Activated CD8-positive, alpha-beta memory T cell treated with anti-CD3 and anti-CD28 coated beads, Interleukin-2, amount 50 U/mL, for 1 hour (primary cell): ENCODE measurements around the gene OSBPL6.
"Not testable (repeated sequence)": the region's sequence is repeated elsewhere in the genome, so short reads cannot be mapped to it uniquely, and the experiment has no call there.

Experiments
- DNase-seq: peaks from one replicate; pipeline ENCODE4 v3.0.0-alpha.2; 2020; ENCODE audit errors: extremely low read depth

Gene OSBPL6

DNA sequence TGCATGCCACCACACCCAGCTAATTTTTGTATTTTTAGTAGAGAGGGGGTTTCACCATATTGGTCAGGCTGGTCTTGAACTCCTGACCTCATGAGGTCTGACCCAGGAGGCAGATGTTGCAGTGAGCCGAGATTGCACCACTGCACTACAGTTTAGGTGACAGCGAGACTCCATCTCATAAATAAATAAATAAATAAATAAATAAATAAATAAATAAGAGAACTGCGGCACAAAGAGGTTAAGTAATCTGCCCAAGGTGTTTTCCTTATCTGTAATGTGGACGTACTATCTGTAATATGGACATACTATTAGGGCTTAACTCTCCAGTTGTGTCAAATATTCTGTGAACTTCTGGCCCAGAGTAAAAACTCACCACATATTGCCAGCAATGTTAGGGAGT is 4.1 kb downstream of the OSBPL6 start:
- not testable (repeated sequence) for DNase-seq

- DNase-seq = no peak
These were observed 5.0 kb downstream of the OSBPL6 start for GRCh38 chr2:178199334-178199733.

- no peak for DNase-seq
These were observed 6.0 kb downstream of the OSBPL6 start for GRCh38 chr2:178200331-178200730.

GRCh38 chr2:178202927-178203326 is 8.6 kb downstream of the OSBPL6 start:
- DNase-seq = no peak

DNA sequence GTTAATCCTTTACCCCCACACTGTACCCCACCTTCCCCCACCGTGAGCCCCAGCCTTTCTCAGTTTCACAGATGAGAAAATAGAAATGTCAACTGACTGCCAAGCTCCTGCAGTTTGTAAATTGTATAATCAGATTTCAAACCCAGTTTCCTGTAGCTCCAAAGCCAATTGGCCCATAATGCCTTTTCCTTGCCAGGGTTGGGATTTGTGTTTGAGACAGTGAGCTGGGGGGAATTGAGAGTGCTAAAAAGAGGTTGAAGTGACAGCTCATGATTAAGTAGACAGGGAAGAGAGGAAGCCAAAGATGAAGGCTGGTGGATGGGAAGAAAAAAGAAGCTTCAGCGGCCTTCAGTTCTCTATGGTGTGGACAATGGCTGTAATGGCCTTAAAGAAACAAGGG is 10.7 kb downstream of the OSBPL6 start:
- no peak for DNase-seq

GRCh38 chr2:178205853-178206521 is 11.7 kb downstream of the OSBPL6 start:
- no peak for DNase-seq

- no peak for DNase-seq
These were observed 14.0 kb downstream of the OSBPL6 start for GRCh38 chr2:178208336-178208735.

DNA sequence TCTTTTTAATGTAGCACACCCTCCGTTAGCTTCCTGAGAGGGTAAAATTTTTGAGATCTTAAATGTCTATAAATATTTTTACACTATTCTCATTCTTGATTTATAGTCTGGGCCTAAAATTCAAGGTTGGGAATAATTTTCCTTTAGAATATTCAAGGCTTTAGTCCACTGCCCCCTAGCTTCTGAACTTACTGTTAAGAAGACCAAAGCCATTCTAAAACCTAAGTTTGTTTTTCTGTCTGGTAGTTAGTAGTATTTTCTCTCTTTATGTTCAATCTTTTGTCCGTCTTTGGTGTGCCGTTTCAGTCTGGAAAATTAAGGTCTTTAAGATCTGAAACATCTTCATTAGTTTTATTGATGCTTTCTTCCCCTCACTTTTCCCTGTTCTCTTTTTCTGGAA is 14.5 kb downstream of the OSBPL6 start:
- DNase-seq = no peak

DNA sequence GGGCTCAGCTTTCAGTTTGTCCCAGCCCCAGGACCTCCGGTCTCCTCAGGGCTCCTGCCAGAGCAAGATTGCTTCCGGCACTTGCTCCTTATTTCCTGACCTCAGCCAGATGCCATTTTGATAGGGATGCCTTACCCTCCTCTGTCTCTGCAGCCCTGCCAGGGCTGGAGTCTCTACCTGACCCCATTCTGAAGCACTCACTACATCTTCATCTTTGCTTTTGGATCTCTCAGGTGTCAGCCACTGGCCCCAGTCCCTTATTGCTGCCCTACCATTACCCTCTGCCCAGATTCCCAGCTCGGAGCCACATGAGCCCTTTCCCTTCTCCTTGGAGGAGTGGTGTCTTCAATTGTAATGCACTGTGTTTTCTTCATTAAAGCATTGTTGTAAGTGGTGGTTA is 17.1 kb downstream of the OSBPL6 start:
- DNase-seq = no peak

- DNase-seq = no peak
These were observed 17.6 kb downstream of the OSBPL6 start for GRCh38 chr2:178211943-178212342.

DNA sequence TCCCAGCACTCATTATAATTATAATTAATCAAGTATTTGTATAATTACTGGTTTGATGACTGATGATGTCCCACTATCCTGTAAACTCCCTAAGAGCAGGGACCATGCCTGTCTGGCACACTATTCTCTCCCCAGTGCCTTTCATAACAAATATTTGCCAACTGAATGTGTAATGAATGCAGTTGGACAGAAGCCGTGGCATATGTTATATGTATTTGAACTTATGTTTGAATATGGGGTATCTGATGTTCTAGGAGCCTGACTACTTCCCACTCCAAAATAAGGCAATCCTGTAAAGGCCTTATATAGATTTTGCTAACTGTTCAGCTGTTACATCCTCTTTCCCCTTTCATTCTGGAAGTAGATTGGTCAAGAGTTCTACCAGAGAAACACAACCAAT is 19.7 kb downstream of the OSBPL6 start:
- DNase-seq = no peak

GRCh38 chr2:178219247-178219646 is 24.9 kb downstream of the OSBPL6 start:
- DNase-seq = no peak

- DNase-seq = no peak
These were observed 26.5 kb downstream of the OSBPL6 start for GRCh38 chr2:178220814-178221213.

- DNase-seq = no peak
These were observed 27.2 kb downstream of the OSBPL6 start for GRCh38 chr2:178221556-178221955.

DNA sequence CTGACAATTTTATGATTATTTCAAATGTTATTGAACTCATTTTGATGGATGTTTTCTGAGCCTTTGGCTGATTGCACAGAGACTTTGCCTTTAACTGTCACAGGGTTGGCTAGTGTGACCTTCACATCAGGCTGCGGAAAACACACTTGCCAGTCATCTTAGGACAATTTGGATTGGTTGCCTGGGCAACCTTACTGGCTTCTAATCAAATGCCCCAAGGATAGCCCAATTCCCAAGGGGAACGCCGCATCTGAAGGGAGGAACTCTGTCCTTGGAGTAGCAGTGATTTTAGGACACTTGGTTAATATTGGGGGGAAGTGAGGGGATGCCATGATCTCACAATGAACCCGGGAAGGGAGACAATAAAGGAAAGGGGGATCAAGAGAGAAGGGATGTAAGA is 29.5 kb downstream of the OSBPL6 start:
- no peak for DNase-seq

GRCh38 chr2:178225006-178225805 is 30.9 kb downstream of the OSBPL6 start:
- no peak for DNase-seq

DNA sequence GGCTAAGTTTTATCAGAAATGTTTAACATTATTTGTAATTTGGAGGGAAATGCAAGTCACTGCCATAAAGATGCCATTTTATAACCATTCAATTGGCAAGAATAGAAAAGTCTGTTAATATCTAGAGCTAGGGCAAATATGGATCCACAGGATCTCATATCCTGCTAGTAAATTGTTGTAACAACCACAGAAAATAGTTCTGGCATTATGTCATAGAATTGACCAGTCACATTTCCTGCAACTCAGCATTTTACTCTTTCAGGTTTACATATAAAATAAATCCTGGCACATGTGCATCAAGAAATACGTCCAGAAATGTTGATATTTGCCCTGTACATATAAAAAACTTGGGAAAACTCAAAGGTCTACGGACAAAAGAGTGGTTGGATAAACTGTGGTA is 32.9 kb downstream of the OSBPL6 start:
- DNase-seq = no peak

GRCh38 chr2:178229927-178230326 is 35.6 kb downstream of the OSBPL6 start:
- no peak for DNase-seq

DNA sequence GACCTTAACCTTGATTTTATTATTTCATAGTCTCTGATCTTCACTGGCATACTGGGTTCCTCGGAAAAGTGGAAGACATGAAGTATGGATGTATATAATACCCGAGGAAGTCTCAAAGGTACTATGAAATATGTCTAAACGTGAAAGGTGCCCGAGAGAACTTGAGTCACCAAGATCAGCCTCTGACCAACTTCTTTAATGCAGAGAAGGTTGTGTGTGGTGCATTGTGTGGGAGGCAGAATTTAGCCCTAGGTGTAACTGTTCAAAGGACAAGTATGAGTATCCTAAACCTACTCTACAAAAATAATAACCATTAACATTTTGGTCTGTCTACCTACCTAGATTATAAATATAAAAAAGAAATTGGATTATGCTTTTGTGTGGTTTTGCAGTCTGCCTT is 36.1 kb downstream of the OSBPL6 start:
- DNase-seq = no peak

- no peak for DNase-seq
These were observed 39.1 kb downstream of the OSBPL6 start for GRCh38 chr2:178233428-178233827.

- no peak for DNase-seq
These were observed 40.3 kb downstream of the OSBPL6 start for GRCh38 chr2:178234648-178235047.

DNA sequence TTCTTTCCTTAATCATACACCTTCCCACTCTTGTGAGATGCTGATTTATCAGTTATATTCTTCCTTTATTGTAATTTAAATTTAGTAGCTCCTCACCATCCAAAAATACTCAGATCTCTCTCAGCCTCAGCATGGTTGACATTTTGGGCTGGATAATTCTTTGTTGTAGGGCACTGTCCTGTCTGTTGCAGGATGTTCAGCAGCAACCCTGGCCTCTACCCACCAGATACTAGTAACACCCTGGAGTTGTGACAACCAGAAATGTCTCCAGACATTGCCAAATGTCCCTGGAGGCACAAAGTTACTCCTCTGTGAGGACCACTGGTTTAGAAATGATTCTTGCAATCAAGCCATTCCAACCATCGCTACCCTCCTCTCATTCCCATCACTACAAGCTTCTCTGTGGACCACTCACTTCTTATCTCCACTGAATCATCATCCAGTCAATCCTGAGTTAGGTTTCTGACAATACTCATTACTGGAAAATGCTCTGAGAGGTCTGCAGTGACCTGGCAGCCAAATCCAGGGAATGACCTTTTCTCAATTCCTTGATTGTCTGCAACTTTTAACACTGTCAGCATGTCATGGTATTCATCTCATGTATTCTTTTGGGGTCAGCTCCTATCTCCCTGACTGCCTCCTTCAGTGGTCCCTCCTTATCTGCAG is 43.3 kb downstream of the OSBPL6 start:
- DNase-seq = no peak

DNA sequence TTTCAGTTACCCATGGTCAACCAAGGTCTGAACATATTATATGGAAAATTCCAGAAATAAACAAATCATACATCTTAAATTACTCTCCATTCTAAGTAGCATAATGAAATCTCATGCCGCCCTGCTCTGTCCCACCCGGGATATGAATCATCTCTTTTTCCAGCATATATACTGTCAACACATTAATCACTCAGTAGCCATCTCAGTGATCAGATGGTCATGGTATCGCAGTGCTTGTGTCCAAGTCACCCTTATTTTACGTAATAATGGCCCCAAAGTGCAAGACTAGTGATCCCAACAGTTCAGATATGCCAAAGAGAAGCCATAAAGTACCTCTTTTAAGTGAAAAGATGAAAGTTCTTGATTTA is 43.8 kb downstream of the OSBPL6 start:
- no peak for DNase-seq
